ENCODE measurements around the gene PCK1.
"Not testable (repeated sequence)": the region's sequence is repeated elsewhere in the genome, so short reads cannot be mapped to it uniquely, and the experiment has no call there.

Gene PCK1

GRCh38 chr20:57560554-57561355, at the start of gene PCK1:
Gene PCK1, plus strand, starts transcription at chr20:57561110. Its CDS starts 302 bp downstream, at chr20:57561412.
- DNase-seq = peak; percentile 72

GRCh38 chr20:57511709-57512108, 49.2 kb upstream of the PCK1 start:
- DNase-seq = not testable (repeated sequence)

GRCh38 chr20:57512432-57512831, 48.5 kb upstream of the PCK1 start:
- DNase-seq = no peak

GRCh38 chr20:57513199-57513598, 47.7 kb upstream of the PCK1 start:
- DNase-seq = no peak

- DNase-seq = peak; percentile 82
These were observed 46.6 kb upstream of the PCK1 start for GRCh38 chr20:57514273-57514751.

- no peak for DNase-seq
These were observed 43.0 kb upstream of the PCK1 start for GRCh38 chr20:57517904-57518303.

- DNase-seq = no peak
These were observed 38.4 kb upstream of the PCK1 start for GRCh38 chr20:57522380-57523140.

- no peak for DNase-seq
These were observed 37.1 kb upstream of the PCK1 start for GRCh38 chr20:57523782-57524181.

GRCh38 chr20:57524511-57525176, 36.3 kb upstream of the PCK1 start, which contains the start of gene CTCFL:
Gene CTCFL, minus strand, starts transcription at chr20:57525140. Its CDS starts 935 bp downstream, at chr20:57524205.
- DNase-seq = no peak

- DNase-seq = peak; percentile 75
These were observed 35.4 kb upstream of the PCK1 start for GRCh38 chr20:57525328-57526086.

- peak; percentile 91 for DNase-seq
These were observed 34.6 kb upstream of the PCK1 start for GRCh38 chr20:57526087-57526884.

- no peak for DNase-seq
These were observed 33.9 kb upstream of the PCK1 start for GRCh38 chr20:57526885-57527460.

- no peak for DNase-seq
These were observed 33.2 kb upstream of the PCK1 start for GRCh38 chr20:57527728-57528127.

- DNase-seq = no peak
These were observed 32.8 kb upstream of the PCK1 start for GRCh38 chr20:57528148-57528547.

GRCh38 chr20:57529160-57529585, 31.7 kb upstream of the PCK1 start:
- no peak for DNase-seq

- no peak for DNase-seq
These were observed 31.1 kb upstream of the PCK1 start for GRCh38 chr20:57529810-57530209.

- no peak for DNase-seq
These were observed 30.5 kb upstream of the PCK1 start for GRCh38 chr20:57530327-57530981.

- no peak for DNase-seq
These were observed 28.8 kb upstream of the PCK1 start for GRCh38 chr20:57532104-57532503.

- DNase-seq = no peak
These were observed 25.6 kb upstream of the PCK1 start for GRCh38 chr20:57535297-57535696.

GRCh38 chr20:57536120-57536708, 24.7 kb upstream of the PCK1 start:
- no peak for DNase-seq

All from OCI-M1 (cell line).